Fibroblast of mammary gland (primary cell): ENCODE data around the gene LPIN1.
"Not testable (repeated sequence)": the region's sequence is repeated elsewhere in the genome, so short reads cannot be mapped to it uniquely, and the experiment has no call there.

Experiments
- DNase-seq: peaks from one replicate; pipeline ENCODE4 v3.0.0-alpha.2; 2010; ENCODE audit warnings: low read depth
- H3K4me3 ChIP-seq: 2 replicates; pipeline ENCODE4 v1.5.1; 2011; ENCODE audit warnings: low read depth, mild to moderate bottlenecking, low read length, moderate library complexity; ENCODE audit not compliant: control insufficient read depth
- CTCF ChIP-seq: conservative IDR thresholded peaks from 2 replicates; pipeline ENCODE4 v1.5.1; 2011; ENCODE audit warnings: low read depth, low read length, inconsistent platforms; ENCODE audit not compliant: control insufficient read depth, insufficient read depth

Gene LPIN1

GRCh38 chr2:11722292-11723060 lies 24.0 kb upstream of the LPIN1 start:
- H3K4me3 ChIP-seq, result no peak overlapping the region
- DNase-seq, result no peak
- no peak for TF ChIP-seq CTCF

- no peak for DNase-seq
- H3K4me3 ChIP-seq, result no peak overlapping the region
- TF ChIP-seq CTCF, result no peak
These were observed 23.4 kb upstream of the LPIN1 start for GRCh38 chr2:11723061-11723371.

- TF ChIP-seq CTCF, result no peak
- DNase-seq, result no peak
- H3K4me3 ChIP-seq, result no peak overlapping the region
These were observed 22.3 kb upstream of the LPIN1 start for GRCh38 chr2:11724151-11724550.

- TF ChIP-seq CTCF, result no peak
- no peak overlapping the region for H3K4me3 ChIP-seq
- DNase-seq, result no peak
These were observed 20.0 kb upstream of the LPIN1 start for GRCh38 chr2:11726384-11726783.

GRCh38 chr2:11729362-11730212 lies 16.8 kb upstream of the LPIN1 start:
- no peak overlapping the region for H3K4me3 ChIP-seq
- TF ChIP-seq CTCF, result no peak
- DNase-seq, result no peak

GRCh38 chr2:11731214-11731984 lies 15.0 kb upstream of the LPIN1 start:
- H3K4me3 ChIP-seq, result not testable (repeated sequence)
- peak; percentile 28 for DNase-seq

GRCh38 chr2:11732587-11732986 lies 13.8 kb upstream of the LPIN1 start:
- DNase-seq, result no peak
- H3K4me3 ChIP-seq, result no peak overlapping the region
- TF ChIP-seq CTCF, result no peak

GRCh38 chr2:11737852-11738251 lies 8.6 kb upstream of the LPIN1 start:
- not testable (repeated sequence) for H3K4me3 ChIP-seq, DNase-seq
